ENCODE measurements around the gene PPP6R3.

DNA sequence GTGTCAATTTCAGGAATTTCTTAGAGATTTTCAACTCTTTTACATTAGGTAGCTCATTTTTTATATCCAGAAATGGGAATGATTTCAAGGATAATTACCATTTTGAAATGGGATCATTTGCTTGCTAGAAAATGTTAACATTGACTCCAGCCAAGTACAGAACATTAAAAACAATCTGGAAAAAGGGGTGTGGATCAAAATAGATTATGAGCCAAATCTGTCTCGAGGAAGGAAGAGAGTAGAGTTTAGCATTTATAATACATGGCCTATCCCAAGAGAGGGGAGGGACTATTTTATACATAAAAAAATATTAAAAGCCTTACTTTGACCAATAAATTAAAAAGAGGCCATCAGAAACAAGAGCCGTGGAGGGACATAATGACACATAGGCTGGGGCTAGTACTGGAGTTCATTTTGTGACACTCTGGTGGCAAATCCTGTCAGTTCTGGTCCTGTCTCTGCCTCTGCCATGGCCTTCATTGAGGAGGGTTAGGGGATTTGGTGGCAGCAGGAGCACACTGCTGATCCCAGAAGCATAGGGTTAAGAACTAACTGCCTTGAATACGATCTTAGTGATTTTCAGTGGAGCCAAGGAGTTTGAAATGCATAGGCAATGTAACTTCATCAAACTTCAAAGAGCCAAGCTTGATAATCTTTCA, 20.4 kb downstream of the PPP6R3 start:
- TF ChIP-seq POLR2A (IDR thresholded peaks at IDR 0.05), result no peak
- no peak for TF ChIP-seq CTCF (IDR thresholded peaks at IDR 0.05)

All from uterus (tissue), 2 donors.